AG09309 (cell line): ENCODE measurements around the gene PRM1.

Experiments used
- DNase-seq: peaks from one replicate; pipeline ENCODE4 v3.0.0-alpha.2; 2010; ENCODE audit warnings: low read depth
- H3K4me3 ChIP-seq: 2 replicates; pipeline ENCODE4 v1.5.1; 2011; ENCODE audit warnings: mild to moderate bottlenecking, low read depth, low read length, moderate library complexity; ENCODE audit not compliant: control insufficient read depth
- CTCF ChIP-seq: IDR thresholded peaks from 2 replicates; pipeline ENCODE4 v1.5.1; 2011; ENCODE audit warnings: mild to moderate bottlenecking, low read depth, low read length, inconsistent platforms; ENCODE audit not compliant: insufficient read depth, control insufficient read depth; ENCODE audit errors: missing control alignments

The PRM1 gene

GRCh38 chr16:11232302-11232851 is 48.8 kb downstream of the PRM1 start:
- H3K4me3 ChIP-seq: no peak overlapping the region
- no peak for TF ChIP-seq CTCF
- no peak for DNase-seq

GRCh38 chr16:11231367-11231970 is 49.7 kb downstream of the PRM1 start:
- no peak for DNase-seq
- no peak for TF ChIP-seq CTCF
- no peak overlapping the region for H3K4me3 ChIP-seq
